ACHN (cell line): ENCODE measurements around the gene ACSS3.
A peak's percentile ranks its signal among the peaks of the same experiment; 100 is the strongest.
"Not testable (repeated sequence)": the region's sequence is repeated elsewhere in the genome, so short reads cannot be mapped to it uniquely, and the experiment has no call there.

Experiments
- DNase-seq: peaks from one replicate; pipeline ENCODE4 v3.0.0-alpha.2; 2015
- in situ Hi-C: cut with HindIII; loops from 2 replicates; pipeline ENCODE4 v1.10.0; 2017; ENCODE audit warnings: low sequenced_read_pairs, low pct_ligation_motif_present, low pct_unique_long_range_greater_than_20kb

The ACSS3 gene

DNA sequence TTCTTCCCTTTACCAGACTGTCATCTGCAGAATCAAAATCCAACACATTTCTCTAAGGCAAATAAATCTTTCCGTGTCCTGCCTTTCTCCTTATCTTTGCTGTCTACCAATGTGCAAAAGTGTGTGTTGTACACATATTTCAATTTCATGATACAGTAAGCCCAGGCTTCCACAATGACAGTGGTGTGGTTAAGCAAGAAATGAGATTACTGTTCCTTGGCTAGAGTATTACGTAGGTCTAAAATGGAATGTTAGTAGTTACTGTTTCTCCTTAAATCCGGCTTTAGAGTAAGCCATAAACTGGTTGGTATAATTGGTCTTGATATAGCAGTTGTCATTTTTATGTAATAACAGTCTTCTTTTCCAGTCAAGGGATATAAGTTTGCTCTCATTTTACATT lies 82.0 kb downstream of the ACSS3 start:
- in situ Hi-C loops = no loop called here
- DNase-seq = no peak

DNA sequence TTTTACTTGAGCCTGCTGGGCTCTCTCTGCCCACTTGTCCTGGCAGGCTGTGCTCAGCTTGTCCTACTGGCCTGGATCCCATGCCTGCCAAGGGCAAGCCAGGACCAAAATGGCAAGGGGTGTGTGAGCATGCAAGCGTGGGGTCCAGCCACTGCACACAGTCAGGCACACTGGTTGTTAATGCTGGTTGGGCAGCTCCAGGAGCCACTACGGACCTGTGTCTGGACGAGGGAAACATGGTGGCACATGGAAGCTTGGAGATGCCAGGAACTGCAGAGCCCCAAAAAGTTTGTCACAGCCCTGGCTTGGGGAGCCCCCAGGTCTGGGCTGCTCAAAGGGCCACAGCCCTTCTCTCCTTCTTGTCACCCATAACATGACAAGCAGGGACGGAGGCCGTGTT lies 83.8 kb downstream of the ACSS3 start:
- in situ Hi-C loops = no loop called here

DNA sequence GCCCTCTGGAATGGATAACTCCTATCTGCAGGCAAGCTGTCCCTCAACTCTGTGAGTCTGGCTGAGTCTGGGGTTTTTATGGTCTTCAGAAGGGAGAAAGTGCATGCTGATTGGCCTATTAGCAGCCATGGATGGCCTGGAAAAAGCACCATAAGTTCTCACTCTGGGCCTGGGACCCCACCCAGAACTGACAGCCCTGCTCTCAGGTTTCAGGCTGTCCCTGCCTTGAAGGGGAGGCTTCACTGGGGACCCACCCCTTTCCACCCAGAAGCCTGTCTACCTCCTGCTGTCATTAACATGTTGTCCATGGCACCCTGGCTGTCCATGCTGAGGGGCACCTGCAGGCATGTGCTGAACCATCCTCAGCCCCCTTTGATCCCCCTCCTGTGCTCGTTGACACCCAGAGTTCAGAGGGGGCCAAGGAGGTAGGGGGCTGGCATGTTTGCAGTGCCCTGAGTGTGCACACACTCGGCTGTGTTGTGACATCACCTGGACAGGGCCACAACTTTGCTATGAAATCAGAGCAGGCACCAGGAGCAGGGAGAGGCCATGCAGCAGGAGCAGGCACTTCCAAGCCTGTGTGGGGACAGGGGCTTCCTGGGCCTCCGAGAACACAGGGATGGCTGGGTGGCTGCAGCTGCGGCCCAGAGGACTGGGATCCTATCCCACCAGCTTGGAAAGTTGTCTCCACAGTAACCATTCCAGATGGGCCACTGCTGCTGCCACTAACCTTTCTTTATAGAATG lies 84.7 kb downstream of the ACSS3 start:
- in situ Hi-C loops = no loop called here
- DNase-seq = no peak

More for the DNA sequence above, 83.8 kb downstream of the ACSS3 start:
- DNase-seq = no peak

DNA sequence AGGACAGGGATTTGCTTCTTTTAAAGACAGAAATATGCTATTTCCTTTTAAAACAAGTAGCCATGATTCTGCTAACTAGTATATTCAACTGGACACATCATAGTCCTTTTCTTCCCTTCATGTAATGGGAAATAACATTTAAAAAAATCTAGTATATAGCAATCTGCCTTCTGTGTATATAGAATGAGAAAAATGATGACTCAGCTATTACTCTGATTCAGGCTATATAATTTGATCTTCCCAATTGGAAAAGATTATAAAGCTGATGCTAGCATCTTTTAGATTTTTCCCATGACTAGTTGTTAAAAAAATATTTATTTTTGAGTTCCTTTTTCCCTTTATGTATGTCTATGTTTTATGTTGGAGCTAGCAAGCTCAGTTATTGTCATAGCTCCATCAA lies 86.9 kb downstream of the ACSS3 start:
- no peak for DNase-seq
- in situ Hi-C loops = no loop called here

DNA sequence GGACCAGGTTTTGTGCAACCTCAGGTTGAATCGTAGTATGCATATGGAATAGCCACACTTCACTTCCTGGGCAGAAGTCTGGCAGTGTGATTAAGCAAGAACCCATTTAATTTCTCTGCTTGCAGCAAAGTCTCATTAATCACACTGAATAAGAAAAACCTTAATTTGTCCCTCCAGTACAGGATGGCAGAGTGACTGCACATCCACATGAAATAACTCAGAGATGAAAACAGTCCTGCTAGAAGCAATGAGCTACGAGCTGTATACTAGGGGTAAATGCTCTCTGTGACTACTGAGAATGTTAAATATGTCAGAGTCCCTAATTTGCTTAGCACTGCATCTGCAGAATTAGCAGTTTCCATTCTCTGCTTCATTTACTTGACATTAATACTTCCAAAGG lies 88.9 kb downstream of the ACSS3 start:
- DNase-seq = no peak
- in situ Hi-C loops = no loop called here

DNA sequence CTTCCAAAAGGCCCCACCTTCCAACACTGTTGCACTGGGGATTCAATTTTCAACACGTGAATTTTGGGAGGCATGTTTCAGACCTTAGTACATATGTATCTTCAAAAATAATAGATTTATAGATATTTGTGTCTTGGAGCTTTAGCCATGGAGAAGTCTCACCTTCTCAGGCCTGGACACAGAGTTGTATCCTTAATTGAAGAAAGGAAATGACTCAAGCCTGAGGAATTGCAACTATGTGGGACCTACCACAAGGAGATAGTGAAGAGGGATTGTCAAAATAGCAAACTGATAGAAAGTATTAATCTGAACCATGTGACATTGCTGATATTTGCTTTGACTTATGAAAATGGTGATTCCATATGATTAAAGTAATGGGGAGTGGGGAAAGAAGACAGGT lies 89.8 kb downstream of the ACSS3 start:
- DNase-seq = peak; percentile 81
- in situ Hi-C loops = no loop called here

DNA sequence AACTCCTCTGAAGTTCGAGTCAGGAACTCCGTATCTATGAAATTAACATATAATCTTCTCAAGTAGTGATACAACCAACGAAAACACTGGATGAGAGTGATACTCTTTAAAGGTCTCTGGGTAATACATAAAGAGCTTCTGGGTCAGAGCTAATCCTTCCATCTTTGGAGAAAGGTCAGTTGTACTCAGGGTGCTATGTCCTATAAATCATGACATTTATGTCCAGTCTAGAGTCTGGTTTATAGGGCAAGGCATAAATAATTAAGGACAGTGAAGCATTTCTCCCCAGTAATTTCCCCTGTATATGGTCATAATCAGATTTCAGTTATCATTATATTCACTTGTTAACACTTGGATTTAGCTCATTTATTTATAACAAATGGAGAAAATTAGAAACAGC lies 90.6 kb downstream of the ACSS3 start:
- in situ Hi-C loops = no loop called here
- no peak for DNase-seq

DNA sequence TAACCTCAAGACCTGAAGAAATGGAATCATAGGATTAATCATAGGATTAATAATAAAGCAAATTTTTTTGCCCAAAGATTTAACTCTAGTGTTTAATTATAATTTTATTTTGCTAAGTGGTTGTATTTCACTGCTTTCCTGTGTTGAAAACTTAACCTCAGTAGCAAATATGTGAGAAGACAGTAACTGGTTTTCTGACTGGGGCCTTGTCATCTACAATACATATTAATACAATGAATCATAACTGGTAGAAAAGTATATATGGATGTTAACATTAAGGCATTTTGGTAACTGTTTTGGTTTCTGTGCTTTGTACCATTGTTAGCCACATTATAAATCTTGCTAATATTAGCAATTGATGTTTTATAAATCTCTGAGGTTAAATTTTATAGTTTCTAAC lies 92.2 kb downstream of the ACSS3 start:
- DNase-seq = no peak
- in situ Hi-C loops = no loop called here

DNA sequence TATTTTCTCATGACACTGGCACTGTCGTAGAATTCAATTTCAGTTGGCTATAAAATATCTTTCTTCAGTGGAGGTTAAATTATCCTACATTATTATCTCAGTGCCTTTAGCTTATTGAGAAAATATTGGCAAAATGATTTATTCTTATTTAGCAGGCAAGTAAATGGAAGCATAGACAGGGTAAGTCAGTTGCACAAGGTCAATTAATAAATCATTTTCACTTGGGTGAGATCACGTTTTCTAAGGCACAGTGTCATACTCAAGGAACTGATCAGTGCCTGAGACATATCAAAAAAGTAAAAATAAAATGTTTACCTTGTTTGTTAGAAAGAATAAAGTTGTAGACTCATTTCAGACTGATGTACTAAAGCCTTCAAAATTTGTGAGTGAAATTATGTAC lies 95.0 kb downstream of the ACSS3 start:
- in situ Hi-C loops = no loop called here

DNA sequence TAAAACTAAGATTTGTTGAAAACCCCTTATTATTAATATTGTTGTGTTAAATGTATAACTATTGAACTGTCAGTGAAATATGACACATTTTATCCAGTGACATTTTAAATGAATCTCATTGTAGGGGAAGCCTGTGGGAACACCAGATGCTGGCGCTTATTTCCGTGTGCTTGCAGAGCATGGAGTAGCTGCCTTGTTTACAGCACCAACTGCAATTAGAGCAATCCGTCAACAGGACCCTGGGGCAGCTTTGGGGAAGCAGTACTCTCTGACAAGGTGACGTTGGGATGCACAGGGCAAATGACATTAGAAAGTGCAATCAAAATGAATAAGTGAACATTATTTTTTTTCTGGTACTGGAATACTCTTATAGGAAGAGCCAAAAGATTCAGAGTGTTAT lies 96.8 kb downstream of the ACSS3 start:
- in situ Hi-C loops = no loop called here
- no peak for DNase-seq

More for the DNA sequence above, 95.0 kb downstream of the ACSS3 start:
- DNase-seq = no peak

DNA sequence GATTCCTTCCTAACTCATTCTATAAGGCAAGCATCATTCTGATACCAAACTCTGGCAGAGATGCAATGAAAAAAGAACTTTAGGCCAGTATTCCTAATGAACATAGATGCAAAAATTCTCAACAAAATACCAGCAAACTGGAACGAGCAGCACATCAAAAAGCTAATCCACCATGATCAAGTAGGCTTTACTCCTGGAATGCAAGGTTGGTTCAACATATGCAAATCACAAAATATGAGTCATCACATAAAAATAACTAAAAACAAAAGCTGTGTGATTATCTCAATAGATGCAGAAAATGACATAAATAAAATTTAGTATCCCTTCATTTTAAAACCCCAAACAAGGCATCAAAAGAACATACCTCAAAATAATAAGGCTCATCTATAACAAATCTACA lies 98.9 kb downstream of the ACSS3 start:
- in situ Hi-C loops = no loop called here

DNA sequence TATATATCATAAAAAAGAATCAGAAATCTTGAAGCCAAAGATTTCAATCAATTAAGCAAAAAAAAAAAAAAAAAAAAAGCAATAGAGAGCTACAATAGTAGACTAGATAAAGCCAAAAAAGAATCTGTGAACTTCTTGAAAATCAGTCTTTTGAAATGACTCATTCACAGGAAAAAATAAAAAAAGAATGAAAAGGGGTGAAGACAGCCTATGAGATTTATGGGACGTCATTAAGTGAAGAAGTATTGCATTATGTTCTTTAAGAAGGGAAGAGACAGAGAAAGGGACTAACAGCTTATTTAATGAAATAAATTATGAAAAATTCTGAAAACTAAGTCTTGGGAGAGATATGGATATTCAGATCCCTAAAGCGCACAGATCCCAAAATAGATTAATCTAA lies 103.8 kb downstream of the ACSS3 start:
- no peak for DNase-seq
- in situ Hi-C loops = no loop called here

More for the DNA sequence above, 98.9 kb downstream of the ACSS3 start:
- DNase-seq = no peak

DNA sequence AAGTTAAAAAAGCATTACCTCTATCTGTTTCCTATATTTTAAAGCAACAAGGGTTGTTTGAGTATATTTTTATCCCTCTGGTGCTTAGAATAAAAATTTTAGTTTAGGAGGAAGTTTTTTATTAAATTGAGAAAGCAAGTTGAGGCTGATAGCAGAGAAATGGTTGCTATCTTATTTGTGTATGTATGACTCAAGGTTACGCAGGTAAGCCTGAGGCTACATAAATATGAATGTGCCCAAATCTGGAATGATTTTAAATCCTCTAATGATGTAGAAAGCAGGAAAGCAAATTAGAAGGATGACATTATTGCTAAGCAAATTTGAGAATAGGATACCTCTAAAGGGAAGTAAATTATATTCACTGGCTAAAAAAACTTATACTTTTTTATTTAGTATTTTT lies 109.8 kb downstream of the ACSS3 start:
- in situ Hi-C loops = no loop called here
- no peak for DNase-seq

DNA sequence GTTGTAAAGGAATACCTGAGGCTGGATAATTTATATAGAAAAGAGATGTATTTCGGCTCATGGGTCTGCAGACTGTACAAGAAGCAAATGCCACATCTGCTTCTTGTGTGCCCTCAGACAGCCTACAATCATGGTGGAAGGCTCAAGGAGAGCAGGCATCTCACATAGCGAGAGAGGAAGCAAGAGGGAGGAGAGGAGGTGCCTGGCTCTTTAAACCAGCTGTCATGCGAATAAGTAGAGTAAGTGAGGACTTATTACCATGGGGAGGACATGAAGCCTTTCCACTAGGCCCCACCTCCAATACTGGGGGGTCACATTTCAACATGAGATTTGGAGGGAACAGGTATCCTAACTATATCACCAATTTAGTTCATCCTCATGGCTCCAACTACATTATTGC lies 118.7 kb downstream of the ACSS3 start:
- in situ Hi-C loops = no loop called here

DNA sequence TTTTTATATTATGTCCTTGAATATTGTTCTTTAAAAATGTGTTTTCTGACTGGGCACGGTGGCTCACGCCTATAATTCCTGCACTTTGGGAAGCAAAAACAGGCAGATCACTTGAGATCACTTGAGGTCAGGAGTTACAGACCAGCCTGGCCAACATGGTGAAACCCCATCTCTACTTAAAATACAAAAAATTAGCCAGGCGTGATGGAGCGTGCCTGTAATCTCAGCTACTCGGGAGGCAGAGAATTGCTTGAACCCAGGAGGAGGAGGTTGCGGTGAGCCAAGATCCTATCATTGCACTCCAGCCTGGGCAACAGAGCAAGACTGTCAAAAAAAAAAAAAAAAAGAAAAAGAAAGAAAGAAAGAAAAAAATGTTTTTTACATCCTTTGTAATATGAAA lies 122.7 kb downstream of the ACSS3 start:
- in situ Hi-C loops = not testable (repeated sequence)
- peak; percentile 83 for DNase-seq

More for the DNA sequence above, 118.7 kb downstream of the ACSS3 start:
- no peak for DNase-seq

DNA sequence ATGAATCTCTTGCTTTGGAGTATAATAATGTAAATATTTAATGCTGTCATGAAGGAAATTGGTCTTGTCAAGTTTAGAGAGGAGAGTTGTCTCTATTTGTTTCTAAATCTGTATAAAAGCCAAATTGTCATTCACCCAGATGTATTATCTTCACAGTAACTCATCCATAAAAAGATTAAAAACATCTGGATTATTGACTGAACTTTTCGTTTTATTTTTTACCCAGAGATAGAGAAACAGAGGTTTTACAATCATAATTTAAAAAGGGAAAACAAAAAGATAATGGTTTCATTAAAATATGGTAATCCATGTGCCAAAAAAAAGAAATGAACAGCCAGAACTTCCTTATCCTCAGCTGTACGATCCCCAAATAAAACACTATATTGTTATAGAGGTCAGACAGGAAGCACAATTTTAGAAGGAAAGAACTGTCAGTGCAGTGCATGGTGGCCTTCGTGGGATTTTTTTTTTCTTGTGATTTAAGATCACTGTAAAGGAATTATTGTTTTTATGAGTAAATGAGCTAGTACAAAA lies 125.9 kb downstream of the ACSS3 start:
- in situ Hi-C loops = no loop called here
- no peak for DNase-seq

DNA sequence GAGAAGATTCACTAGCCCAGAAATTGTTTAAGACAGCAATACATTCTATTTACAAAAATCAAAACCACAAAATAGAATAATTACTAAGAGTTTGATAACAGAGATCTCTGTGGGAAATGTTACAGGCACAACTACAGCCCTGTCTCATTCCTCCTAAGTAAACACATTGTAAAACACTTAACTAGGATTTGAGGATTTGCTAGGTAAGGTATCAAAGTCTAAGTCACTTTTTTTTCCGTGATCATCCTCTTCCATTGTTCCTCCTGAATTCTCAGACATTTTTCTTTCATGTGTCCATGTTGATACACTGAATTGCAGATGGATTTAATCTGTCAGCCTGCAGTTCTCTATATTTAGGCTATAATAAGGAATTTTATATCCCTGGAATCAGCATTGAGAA lies 127.5 kb downstream of the ACSS3 start:
- DNase-seq = no peak
- in situ Hi-C loops = no loop called here

DNA sequence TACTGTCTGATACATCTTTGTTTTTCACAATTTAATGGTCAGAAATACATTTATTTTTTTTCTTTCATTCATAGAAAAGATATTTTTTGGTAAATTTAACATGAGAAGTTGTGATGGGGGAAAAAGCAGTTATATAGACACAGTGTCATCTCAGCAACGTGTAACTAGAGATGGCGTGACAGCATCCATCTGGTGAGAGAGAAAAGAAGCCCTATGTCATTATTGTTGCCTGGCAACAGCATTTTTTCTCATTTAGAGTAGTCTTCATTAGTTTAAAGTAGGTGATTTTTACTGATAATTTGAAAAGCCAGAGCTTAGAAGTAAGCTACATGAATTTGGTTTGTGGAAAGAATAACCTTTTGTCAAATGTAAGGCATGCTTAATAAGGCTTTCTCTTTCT lies 128.6 kb downstream of the ACSS3 start:
- DNase-seq = no peak
- in situ Hi-C loops = no loop called here

DNA sequence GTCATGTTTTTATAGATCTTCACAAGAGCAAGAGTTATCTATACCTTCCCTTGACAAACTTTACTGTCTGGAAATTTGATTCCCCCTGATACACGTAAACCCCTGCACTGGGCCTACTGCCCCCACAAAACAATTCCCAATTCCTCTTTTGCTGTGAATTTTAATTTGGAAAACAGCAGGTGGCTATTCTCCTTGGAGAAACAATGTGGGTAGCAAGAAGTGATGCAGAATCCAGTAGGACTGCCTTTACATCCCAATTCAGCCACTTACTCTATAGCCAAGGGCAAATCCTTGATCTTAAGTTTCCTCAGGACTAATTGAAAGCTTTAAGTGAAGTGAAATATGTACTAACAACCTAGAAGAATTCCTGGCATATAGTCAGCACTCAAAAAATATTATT lies 129.3 kb downstream of the ACSS3 start:
- DNase-seq = no peak
- in situ Hi-C loops = no loop called here

DNA sequence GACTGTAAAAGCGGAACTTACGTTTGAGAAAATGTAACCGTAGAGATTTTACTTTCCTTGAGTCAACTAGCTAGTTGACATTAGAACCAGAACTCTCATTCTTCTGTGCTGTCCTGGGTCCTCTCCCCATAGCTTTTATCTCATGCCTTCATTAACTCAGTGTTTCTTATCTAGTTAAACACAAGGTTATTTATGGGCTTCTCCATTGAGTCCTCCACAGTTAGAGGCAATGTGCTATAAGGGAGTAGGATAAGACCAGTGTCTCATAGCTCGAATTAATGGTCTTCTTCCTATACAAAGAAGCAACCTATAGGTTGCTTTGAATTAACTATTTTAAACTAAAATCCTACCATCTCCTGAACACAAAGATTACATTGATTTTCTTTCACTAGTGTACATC lies 129.8 kb downstream of the ACSS3 start:
- in situ Hi-C loops = no loop called here
- DNase-seq = no peak
